GM23338 (cell line): Measurements from ENCODE around the gene RFC2. TPM values are rescaled to one million over a fixed set of nuclear protein-coding genes. Genes with fewer than 3 reads are reported as not detected.
A peak's percentile ranks its signal among the peaks of the same experiment; 100 is the strongest.

Source experiments
- ATAC-seq: fragments of 200-7000 bp; cut with Tn5 transposase; 3 replicates; pipeline ENCODE4 v1.9.1; 2020
- DNase-seq: peaks from one replicate; pipeline ENCODE4 v3.0.0-alpha.2; 2015; ENCODE audit warnings: low spot score
- H2AFZ ChIP-seq: fragments of 200-600 bp; sonication (generic); 2 replicates; pipeline ENCODE4 v1.8.0; 2016; ENCODE audit warnings: antibody characterized with exemption, mild to moderate bottlenecking, moderate library complexity
- H3F3A ChIP-seq: fragments of 200-600 bp; sonication (generic); replicated peaks from 2 replicates; pipeline ENCODE4 v1.8.0; 2017; ENCODE audit warnings: antibody characterized with exemption, mixed run types, low read depth
- H3K27ac ChIP-seq: fragments of 200-600 bp; sonication (generic); 2 replicates; pipeline ENCODE4 v1.6.1; 2016; ENCODE audit warnings: low read depth
- H3K27me3 ChIP-seq: fragments of 200-600 bp; sonication (generic); 2 replicates; pipeline ENCODE4 v1.8.0; 2016; ENCODE audit warnings: mild to moderate bottlenecking, mixed run types, moderate library complexity; ENCODE audit not compliant: insufficient read depth
- H3K36me3 ChIP-seq: fragments of 200-600 bp; sonication (generic); 2 replicates; pipeline ENCODE4 v1.8.0; 2016; ENCODE audit warnings: mild to moderate bottlenecking; ENCODE audit not compliant: insufficient read depth
- H3K4me1 ChIP-seq: fragments of 200-600 bp; sonication (generic); 2 replicates; pipeline ENCODE4 v1.8.0; 2016; ENCODE audit warnings: mild to moderate bottlenecking, moderate library complexity; ENCODE audit not compliant: insufficient read depth
- H3K4me2 ChIP-seq: fragments of 200-600 bp; sonication (generic); 2 replicates; pipeline ENCODE4 v1.7.1; 2017; ENCODE audit warnings: mixed run types
- H3K4me3 ChIP-seq: fragments of 200-600 bp; sonication (generic); 2 replicates; pipeline ENCODE4 v1.6.1; 2016; ENCODE audit warnings: mixed run types
- H3K79me2 ChIP-seq: fragments of 200-600 bp; sonication (generic); replicated peaks from 2 replicates; pipeline ENCODE4 v1.8.0; 2017; ENCODE audit warnings: mild to moderate bottlenecking; ENCODE audit not compliant: insufficient read depth
- H3K9me2 ChIP-seq: fragments of 200-600 bp; sonication (generic); 2 replicates; pipeline ENCODE4 v1.8.0; 2017; ENCODE audit not compliant: insufficient read depth
- H4K20me1 ChIP-seq: fragments of 200-600 bp; sonication (generic); replicated peaks from 2 replicates; pipeline ENCODE4 v1.8.0; 2017; ENCODE audit warnings: mild to moderate bottlenecking; ENCODE audit not compliant: insufficient read depth
- H3K27ac Mint-ChIP-seq: 2 replicates; pipeline ENCODE4 v1.8.0; 2020; ENCODE audit warnings: inconsistent platforms, mild to moderate bottlenecking, moderate library complexity, mixed read lengths
- H3K27me3 Mint-ChIP-seq: 3 replicates; pipeline ENCODE4 v1.8.0; 2022; ENCODE audit warnings: low read depth, mild to moderate bottlenecking, moderate library complexity, mixed read lengths, inconsistent platforms; ENCODE audit not compliant: insufficient read depth, poor library complexity
- H3K36me3 Mint-ChIP-seq: 3 replicates; pipeline ENCODE4 v1.8.0; 2021; ENCODE audit warnings: low read depth, mild to moderate bottlenecking, inconsistent platforms, moderate library complexity, mixed read lengths
- H3K4me1 Mint-ChIP-seq: 3 replicates; pipeline ENCODE4 v1.8.0; 2020; ENCODE audit warnings: mild to moderate bottlenecking, inconsistent platforms, mixed read lengths
- H3K4me3 Mint-ChIP-seq: 3 replicates; pipeline ENCODE4 v1.8.0; 2021; ENCODE audit warnings: moderate library complexity, mild to moderate bottlenecking, inconsistent platforms, mixed read lengths
- H3K9me3 Mint-ChIP-seq: 3 replicates; pipeline ENCODE4 v1.8.0; 2020; ENCODE audit warnings: moderate library complexity, mild to moderate bottlenecking, inconsistent platforms, mixed read lengths
- CREB1 ChIP-seq: fragments of 250-450 bp; sonication (Bioruptor Pico); IDR thresholded peaks from 2 replicates; pipeline ENCODE4 v1.5.0; 2020; ENCODE audit warnings: low read depth, mild to moderate bottlenecking, moderate library complexity
- CTCF ChIP-seq, 2 experiments: fragments of 200-600 bp in 1 of 2; sonication (generic) in 1 of 2; conservative IDR thresholded peaks; 2 replicates each; pipeline versions ENCODE4 v1.5.1 to v1.6.1; 2016 to 2017; ENCODE audit warnings: antibody characterized with exemption in 2 of 2, low read depth in 2 of 2, mild to moderate bottlenecking in 2 of 2, moderate library complexity in 1 of 2
- EZH2 ChIP-seq: fragments of 200-600 bp; sonication (generic); IDR thresholded peaks from one replicate; pipeline ENCODE4 v1.8.0; 2017; ENCODE audit warnings: antibody characterized with exemption, mild to moderate bottlenecking, low read depth; ENCODE audit not compliant: unreplicated experiment
- EZH2phosphoT487 ChIP-seq: fragments of 200-600 bp; sonication (generic); IDR thresholded peaks from one replicate; pipeline ENCODE4 v1.8.1; 2018; ENCODE audit warnings: antibody characterized with exemption; ENCODE audit not compliant: unreplicated experiment
- JUNB ChIP-seq: IDR thresholded peaks from one replicate; pipeline ENCODE4 v1.6.1; 2016; ENCODE audit warnings: antibody characterized with exemption; ENCODE audit not compliant: unreplicated experiment
- NANOG ChIP-seq: IDR thresholded peaks from 2 replicates; pipeline ENCODE4 v1.6.1; 2016; ENCODE audit warnings: antibody characterized with exemption, borderline replicate concordance
- POLR2AphosphoS5 ChIP-seq: IDR thresholded peaks from 2 replicates; pipeline ENCODE4 v1.6.1; 2016; ENCODE audit warnings: antibody characterized with exemption, low read depth
- REST ChIP-seq: IDR thresholded peaks from one replicate; pipeline ENCODE4 v1.6.1; 2018; ENCODE audit warnings: antibody characterized with exemption; ENCODE audit not compliant: unreplicated experiment
- STAT1 ChIP-seq: IDR thresholded peaks from one replicate; pipeline ENCODE4 v1.6.1; 2016; ENCODE audit warnings: antibody characterized with exemption; ENCODE audit not compliant: unreplicated experiment
- ZNF114 ChIP-seq: fragments of 250-450 bp; sonication (Bioruptor Pico); IDR thresholded peaks from 2 replicates; pipeline ENCODE4 v1.5.0; 2020; ENCODE audit warnings: mild to moderate bottlenecking, moderate library complexity
- ZNF331 ChIP-seq: fragments of 250-450 bp; sonication (Bioruptor Pico); IDR thresholded peaks from 2 replicates; pipeline ENCODE4 v1.5.0; 2020; ENCODE audit warnings: low read depth, mild to moderate bottlenecking, moderate library complexity
- polyA plus RNA-seq: library from polyadenylated mRNA; unstranded; fragments of >200 nt; fragmentation: Nextera tagmentation; extraction: Ambion mirVana; gene quantifications from 2 replicates; pipeline ENCODE4 v1.2.1, GENCODE V29; 2016
- total RNA-seq: library from RNA; depleted of rRNA; stranded (reverse); fragments of >200 nt; shearing (Covaris generic); gene quantifications from 2 replicates; pipeline ENCODE4 v1.2.3, GENCODE V29; 2014
- TF ChIP-seq, protein P1 (sequence below): fragments of 250-450 bp; sonication (Bioruptor Pico); IDR thresholded peaks from 2 replicates; pipeline ENCODE4 v1.5.0; 2020; ENCODE audit warnings: mild to moderate bottlenecking, moderate library complexity
- TF ChIP-seq, protein P2 (sequence below): IDR thresholded peaks from 2 replicates; pipeline ENCODE4 v1.6.1; 2016; ENCODE audit warnings: antibody characterized with exemption

Gene RFC2
- total and polyA plus RNA-seq, 2 experiments from 2014 or later = 56.4 to 75.2 TPM

GRCh38 chr7:74271742-74272141 is 17.5 kb upstream of the RFC2 start:
- no peak overlapping the region for H3K27ac Mint-ChIP-seq
- no peaks in the 10 kb centered on the region for H4K20me1 ChIP-seq

More at GRCh38 chr7:74271742-74272141, 17.5 kb upstream of the RFC2 start:
- Mint-ChIP-seq H3K9me3 (no peaks in the 10 kb centered on the region), H3K27me3 (peaks cover 20% of the 10 kb centered on the region), H3K36me3 (no peaks in the 10 kb centered on the region), H3K4me1 (peaks cover 13% of the 10 kb centered on the region), H3K4me3 (no peak overlapping the region; the same call in 2 of the 3 replicates)
- ATAC-seq = no peak
- 0 out of 2 replicates have a peak, but pooled peaks cover 5% of the 10 kb centered on the region for H3F3A ChIP-seq
- no peak overlapping the region for H3K4me2 ChIP-seq
- H3K79me2 ChIP-seq = no peaks in the 10 kb centered on the region
- peak overlapping the region; percentile 43 for H3K27ac ChIP-seq
- no peaks in the 10 kb centered on the region for H3K9me2 ChIP-seq
- TF ChIP-seq, protein P1, sequence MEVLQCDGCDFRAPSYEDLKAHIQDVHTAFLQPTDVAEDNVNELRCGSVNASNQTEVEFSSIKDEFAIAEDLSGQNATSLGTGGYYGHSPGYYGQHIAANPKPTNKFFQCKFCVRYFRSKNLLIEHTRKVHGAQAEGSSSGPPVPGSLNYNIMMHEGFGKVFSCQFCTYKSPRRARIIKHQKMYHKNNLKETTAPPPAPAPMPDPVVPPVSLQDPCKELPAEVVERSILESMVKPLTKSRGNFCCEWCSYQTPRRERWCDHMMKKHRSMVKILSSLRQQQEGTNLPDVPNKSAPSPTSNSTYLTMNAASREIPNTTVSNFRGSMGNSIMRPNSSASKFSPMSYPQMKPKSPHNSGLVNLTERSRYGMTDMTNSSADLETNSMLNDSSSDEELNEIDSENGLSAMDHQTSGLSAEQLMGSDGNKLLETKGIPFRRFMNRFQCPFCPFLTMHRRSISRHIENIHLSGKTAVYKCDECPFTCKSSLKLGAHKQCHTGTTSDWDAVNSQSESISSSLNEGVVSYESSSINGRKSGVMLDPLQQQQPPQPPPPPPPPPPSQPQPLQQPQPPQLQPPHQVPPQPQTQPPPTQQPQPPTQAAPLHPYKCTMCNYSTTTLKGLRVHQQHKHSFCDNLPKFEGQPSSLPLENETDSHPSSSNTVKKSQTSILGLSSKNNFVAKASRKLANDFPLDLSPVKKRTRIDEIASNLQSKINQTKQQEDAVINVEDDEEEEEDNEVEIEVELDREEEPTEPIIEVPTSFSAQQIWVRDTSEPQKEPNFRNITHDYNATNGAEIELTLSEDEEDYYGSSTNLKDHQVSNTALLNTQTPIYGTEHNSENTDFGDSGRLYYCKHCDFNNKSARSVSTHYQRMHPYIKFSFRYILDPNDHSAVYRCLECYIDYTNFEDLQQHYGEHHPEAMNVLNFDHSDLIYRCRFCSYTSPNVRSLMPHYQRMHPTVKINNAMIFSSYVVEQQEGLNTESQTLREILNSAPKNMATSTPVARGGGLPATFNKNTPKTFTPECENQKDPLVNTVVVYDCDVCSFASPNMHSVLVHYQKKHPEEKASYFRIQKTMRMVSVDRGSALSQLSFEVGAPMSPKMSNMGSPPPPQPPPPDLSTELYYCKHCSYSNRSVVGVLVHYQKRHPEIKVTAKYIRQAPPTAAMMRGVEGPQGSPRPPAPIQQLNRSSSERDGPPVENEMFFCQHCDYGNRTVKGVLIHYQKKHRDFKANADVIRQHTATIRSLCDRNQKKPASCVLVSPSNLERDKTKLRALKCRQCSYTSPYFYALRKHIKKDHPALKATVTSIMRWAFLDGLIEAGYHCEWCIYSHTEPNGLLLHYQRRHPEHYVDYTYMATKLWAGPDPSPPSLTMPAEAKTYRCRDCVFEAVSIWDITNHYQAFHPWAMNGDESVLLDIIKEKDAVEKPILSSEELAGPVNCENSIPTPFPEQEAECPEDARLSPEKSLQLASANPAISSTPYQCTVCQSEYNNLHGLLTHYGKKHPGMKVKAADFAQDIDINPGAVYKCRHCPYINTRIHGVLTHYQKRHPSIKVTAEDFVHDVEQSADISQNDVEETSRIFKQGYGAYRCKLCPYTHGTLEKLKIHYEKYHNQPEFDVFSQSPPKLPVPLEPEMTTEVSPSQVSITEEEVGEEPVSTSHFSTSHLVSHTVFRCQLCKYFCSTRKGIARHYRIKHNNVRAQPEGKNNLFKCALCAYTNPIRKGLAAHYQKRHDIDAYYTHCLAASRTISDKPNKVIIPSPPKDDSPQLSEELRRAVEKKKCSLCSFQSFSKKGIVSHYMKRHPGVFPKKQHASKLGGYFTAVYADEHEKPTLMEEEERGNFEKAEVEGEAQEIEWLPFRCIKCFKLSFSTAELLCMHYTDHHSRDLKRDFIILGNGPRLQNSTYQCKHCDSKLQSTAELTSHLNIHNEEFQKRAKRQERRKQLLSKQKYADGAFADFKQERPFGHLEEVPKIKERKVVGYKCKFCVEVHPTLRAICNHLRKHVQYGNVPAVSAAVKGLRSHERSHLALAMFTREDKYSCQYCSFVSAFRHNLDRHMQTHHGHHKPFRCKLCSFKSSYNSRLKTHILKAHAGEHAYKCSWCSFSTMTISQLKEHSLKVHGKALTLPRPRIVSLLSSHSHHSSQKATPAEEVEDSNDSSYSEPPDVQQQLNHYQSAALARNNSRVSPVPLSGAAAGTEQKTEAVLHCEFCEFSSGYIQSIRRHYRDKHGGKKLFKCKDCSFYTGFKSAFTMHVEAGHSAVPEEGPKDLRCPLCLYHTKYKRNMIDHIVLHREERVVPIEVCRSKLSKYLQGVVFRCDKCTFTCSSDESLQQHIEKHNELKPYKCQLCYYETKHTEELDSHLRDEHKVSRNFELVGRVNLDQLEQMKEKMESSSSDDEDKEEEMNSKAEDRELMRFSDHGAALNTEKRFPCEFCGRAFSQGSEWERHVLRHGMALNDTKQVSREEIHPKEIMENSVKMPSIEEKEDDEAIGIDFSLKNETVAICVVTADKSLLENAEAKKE (CRISPR knock-in tag) = no peak
- TF ChIP-seq NANOG = no peak
- TF ChIP-seq CTCF (conservative IDR thresholded peaks at IDR 0.05; ENCODE audit: low read depth in 2 of 2) = no peak
- TF ChIP-seq EZH2phosphoT487 = no peak
- no peak for TF ChIP-seq STAT1
- no peak for TF ChIP-seq REST
- no peak for TF ChIP-seq POLR2AphosphoS5
- TF ChIP-seq ZNF331 (CRISPR knock-in tag) = no peak
- no peak for TF ChIP-seq JUNB
- no peak for TF ChIP-seq EZH2
- TF ChIP-seq ZNF114 (CRISPR knock-in tag) = no peak
- TF ChIP-seq, protein P2, sequence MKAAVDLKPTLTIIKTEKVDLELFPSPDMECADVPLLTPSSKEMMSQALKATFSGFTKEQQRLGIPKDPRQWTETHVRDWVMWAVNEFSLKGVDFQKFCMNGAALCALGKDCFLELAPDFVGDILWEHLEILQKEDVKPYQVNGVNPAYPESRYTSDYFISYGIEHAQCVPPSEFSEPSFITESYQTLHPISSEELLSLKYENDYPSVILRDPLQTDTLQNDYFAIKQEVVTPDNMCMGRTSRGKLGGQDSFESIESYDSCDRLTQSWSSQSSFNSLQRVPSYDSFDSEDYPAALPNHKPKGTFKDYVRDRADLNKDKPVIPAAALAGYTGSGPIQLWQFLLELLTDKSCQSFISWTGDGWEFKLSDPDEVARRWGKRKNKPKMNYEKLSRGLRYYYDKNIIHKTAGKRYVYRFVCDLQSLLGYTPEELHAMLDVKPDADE = no peak
- TF ChIP-seq CREB1 (CRISPR knock-in tag) = no peak
- H3K4me1 ChIP-seq = peaks cover 11% of the 10 kb centered on the region; the same call in 1 of the 2 replicates
- H3K36me3 ChIP-seq = no peaks in the 10 kb centered on the region
- H2AFZ ChIP-seq = no peak overlapping the region
- H3K27me3 ChIP-seq = no peaks in the 10 kb centered on the region
- DNase-seq = no peak
- H3K4me3 ChIP-seq = no peak overlapping the region
